ENCODE measurements around the gene COX6A2.
"Not testable (repeated sequence)": the region's sequence is repeated elsewhere in the genome, so short reads cannot be mapped to it uniquely, and the experiment has no call there.

The COX6A2 gene

GRCh38 chr16:31436221-31437045 is 8.3 kb upstream of the COX6A2 start:
- no peak for DNase-seq

DNA sequence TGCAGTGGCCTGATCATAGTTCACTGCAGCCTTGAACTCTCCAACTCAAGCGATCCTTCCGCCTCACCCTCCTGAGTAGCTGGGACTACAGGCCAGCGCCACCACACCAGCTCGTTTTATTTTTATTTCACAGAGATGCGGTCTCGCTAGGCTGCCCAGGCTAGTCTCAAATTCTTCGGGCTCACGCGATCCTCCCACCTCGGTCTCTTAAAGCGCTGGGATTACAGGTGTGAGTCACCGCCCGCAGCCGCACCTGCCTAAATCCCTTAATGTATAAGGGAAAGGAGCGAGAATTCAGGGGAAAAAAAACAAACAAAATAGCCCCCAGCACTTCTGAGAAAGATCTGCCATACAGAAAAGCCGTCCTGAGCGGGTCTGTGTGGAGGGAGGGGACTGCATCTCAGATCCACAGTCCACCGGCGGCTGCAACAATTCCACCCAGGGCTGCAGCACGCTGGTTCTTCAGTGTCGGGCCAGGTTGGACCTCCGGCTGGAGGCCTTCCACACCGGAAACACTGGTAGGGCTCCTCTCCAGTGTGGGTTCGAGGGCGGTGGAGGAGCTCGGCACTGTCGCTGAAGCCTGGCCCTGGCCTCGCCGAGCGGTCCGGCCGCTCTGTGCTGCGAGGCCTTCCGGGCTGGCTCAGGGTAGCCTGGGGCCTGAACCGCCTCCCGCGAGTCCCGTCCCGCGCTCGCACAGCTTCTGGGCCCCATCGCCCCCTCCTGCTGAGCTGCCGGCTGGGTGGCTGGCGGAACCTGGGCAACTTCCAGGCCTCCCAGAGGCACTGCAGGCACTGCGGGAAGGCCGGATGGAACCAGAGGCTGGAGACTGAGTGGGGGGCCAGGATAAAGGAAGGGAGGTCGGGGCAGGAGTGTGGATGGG is 7.4 kb upstream of the COX6A2 start:
- DNase-seq: no peak

GRCh38 chr16:31430380-31431052 is 2.4 kb upstream of the COX6A2 start:
- DNase-seq: no peak

GRCh38 chr16:31429796-31430195 is 1.6 kb upstream of the COX6A2 start:
- DNase-seq: no peak

DNA sequence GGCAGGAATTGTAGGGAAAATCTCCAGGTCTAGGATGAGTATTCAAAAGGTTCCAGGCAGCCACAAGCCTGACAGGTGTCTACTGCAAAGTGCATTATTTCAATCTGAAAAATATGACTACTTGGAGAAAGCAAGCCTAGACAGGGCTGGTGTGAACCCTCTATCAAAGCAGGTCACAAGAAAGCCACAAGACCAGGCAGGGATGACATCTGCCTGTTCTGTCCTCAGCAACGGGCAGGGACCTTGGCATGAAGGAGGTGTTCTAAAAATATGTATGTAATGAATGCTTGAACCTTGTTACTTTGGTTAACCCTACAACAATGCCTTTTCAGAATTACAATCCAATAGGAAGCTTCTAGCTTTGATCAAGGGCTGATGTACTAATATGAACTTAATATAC is 1.2 kb upstream of the COX6A2 start:
- no peak for DNase-seq

DNA sequence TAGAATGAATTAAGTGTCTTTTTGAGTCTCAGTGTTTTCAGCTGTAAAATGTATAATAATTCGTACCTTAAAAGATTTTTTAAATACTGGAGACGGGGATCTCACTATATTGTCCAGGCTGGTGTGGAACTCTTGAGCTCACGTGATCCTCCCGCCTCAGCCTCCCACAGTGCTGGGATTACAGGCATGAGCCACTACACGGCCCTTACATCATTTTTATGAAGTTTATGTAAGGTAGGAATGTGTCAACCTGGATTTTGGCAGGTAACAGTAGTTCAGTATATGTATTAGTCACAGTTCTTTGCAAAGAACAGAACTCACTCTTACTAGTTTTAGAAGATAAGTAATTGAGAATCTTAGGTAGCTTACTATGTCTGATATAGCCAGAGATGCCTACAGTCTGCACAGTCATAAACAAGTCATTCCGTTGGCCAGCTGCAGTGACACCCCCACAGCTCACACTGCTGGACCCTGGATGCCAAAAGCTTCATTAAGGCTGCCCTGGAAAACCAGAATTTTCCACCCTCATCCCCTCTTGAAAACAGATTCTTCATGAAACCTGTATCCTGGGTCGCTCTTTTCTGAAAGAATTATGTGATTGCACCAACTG is 583 bp upstream of the COX6A2 start:
- DNase-seq: no peak

GRCh38 chr16:31427441-31428278 is 500 bp downstream of the COX6A2 start:
- peak; percentile 77 for DNase-seq

DNA sequence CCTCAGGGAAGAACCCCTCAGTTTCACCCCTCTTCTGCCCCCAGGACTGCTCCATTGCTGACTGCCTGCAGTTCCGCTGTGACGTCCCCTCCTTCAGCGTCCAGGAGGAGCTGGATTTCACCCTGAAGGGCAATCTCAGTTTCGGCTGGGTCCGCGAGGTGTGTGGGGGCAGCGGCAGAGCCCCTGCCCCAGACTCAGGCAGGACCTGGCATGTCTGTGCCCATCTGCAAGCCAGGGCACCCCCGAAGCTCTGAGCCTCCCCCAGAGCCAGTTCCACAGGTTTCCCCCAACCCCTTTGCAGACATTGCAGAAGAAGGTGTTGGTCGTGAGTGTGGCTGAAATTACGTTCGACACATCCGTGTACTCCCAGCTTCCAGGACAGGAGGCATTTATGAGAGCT is 4.4 kb downstream of the COX6A2 start:
- no peak for DNase-seq

DNA sequence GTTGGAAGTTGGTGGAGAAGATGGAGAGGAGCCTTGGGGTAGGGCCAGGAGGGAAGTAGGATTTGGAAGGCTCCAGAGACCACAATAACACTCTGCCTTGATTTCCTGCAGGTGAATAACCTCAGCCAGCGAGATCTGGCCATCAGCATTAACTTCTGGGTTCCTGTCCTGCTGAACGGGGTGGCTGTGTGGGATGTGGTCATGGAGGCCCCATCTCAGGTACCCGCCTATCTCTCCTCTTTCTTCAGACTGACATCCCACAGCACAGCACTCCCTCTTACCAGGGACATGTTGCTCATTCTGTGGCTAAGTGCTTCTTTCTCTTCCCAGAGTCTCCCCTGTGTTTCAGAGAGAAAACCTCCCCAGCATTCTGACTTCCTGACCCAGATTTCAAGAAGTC is 4.9 kb downstream of the COX6A2 start:
- DNase-seq: no peak

DNA sequence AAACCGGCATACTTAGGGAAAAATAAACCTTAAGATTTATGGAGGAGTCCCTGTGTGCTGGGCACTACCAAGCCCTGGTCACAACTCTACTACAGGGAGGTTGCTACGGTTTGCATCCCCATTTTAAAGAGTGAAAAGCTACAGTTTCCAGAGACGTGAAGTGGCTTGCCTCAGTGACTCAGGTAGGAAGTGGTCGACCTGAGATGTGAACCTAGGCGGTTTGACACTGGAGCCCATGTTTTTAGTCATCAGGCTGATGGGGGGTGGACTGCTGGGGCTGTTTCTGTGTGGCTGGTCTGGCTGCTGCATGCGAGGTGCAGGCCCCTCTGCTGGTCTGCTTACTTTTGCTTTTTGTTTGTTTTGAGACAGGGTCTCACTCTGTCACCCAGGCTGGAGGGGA is 6.6 kb downstream of the COX6A2 start:
- DNase-seq: peak; percentile 49

DNA sequence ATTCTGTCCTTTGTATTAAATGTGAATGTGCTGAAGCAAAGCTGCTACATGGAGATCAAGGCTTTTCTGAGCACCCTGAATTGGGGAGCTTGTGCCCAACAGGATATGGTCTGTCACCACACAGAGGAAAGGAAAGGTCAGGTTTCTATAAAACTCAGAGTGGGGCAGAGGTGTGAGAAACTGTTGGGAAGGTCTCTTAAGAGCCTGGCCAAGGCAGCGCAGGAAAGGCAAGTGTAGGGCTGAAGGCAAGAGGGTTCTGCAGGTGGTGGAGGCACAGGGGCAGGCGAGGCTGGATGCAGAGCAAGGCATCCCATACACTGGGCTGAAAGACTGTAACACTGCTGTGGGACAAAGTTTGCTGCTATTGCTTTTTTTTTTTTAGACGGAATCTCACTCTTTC is 8.1 kb downstream of the COX6A2 start:
- DNase-seq: no peak

GRCh38 chr16:31417916-31418315 is 10.2 kb downstream of the COX6A2 start:
- DNase-seq: no peak

- DNase-seq: not testable (repeated sequence)
These were observed 11.1 kb downstream of the COX6A2 start for GRCh38 chr16:31417036-31417435.

DNA sequence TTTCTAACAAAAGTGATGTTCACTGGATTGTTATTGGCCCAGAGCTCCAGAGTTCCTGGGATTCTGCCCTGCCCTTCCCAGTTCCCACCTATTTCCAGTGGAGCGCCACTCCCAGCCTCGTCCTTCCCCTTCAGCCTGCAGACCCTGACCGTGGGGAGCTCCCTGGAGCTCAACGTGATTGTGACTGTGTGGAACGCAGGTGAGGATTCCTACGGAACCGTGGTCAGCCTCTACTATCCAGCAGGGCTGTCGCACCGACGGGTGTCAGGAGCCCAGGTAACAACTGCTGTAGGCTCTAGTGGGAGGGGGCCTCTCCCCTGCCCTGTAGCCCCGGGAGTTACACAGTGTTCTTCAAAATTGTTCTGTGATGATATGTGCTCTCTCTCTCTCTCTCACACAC is 11.8 kb downstream of the COX6A2 start:
- no peak for DNase-seq

DNA sequence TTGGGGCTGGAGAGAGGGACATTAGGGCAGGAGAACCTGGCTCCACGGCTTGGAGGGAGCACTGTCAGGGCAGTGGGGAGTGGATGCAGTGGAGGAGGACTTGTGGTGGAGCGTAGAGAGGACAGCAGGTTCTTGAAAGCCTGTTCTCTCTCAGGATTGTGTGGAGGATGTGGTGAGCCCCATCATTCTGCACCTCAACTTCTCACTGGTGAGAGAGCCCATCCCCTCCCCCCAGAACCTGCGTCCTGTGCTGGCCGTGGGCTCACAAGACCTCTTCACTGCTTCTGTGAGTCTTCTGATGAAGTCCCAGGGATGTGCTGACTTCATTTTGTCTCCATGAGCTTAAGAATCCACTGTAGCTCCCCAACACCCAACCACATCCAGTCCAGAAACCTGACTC is 13.5 kb downstream of the COX6A2 start:
- peak; percentile 26 for DNase-seq

GRCh38 chr16:31413943-31414342 is 14.2 kb downstream of the COX6A2 start:
- no peak for DNase-seq

GRCh38 chr16:31413381-31413780 is 14.8 kb downstream of the COX6A2 start:
- no peak for DNase-seq

DNA sequence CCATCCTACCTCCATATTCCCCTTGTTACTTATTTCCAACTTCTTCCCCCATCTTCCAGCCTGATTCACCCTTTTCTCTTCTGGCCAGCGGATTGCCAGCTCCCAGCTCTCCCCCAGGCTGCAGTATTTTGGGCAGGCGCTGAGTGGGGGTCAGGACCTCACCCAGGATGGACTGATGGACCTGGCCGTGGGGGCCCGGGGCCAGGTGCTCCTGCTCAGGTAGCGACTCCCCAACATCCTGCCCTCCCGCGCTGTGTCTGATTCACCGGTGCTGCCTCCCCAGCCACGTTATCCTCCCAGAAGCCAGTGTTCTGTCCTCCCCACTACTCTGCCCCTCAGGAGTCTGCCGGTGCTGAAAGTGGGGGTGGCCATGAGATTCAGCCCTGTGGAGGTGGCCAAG is 15.4 kb downstream of the COX6A2 start:
- no peak for DNase-seq

GRCh38 chr16:31411024-31411844 is 16.9 kb downstream of the COX6A2 start:
- DNase-seq: no peak

DNA sequence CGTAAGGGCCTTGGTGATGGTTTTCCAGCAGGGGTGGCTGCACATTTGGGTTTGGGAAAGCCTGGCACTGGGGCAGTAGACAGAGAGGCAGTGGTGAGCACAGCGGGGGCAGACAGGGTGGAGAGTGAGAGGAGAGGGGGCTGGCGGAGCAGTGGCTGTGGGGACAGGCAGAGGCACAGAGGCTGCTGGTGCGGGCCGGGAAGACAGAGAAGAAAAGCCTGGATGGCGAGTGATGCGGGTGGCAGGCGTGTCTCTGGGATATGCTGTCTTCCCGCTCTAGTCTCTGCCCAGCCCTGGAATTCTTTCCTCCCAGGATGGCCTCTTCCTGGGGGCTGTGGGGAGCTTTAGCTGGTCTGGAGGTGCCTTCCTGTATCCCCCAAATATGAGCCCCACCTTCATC is 18.1 kb downstream of the COX6A2 start:
- no peak for DNase-seq

DNA sequence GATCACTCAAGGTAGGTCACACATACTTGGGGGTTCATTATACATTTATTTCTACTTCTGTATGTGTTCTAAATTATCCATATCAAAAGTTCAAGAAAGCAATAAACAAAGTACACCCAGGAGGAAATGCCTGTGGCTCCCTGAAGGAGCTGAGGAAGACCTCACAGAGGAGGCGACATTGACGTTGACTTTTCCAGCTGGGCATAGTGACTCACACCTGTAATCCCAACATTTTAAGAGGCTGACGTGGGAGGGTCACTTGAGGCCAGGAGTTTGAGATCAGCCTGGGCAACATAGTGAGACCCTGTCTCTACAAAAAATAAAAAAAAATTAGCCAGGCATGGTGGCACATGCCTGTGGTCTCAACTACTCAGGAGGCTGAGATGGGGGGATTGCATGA is 18.7 kb downstream of the COX6A2 start:
- DNase-seq: no peak

Measured in CD4-positive, alpha-beta T cell treated with Interleukin-12 subunit alpha and Interleukin-12 subunit beta, for 1 hour (primary cell).